ENCODE results near the gene PRUNE2.

GRCh38 chr9:76615177-76615603 lies 290.7 kb downstream of the PRUNE2 start:
- TF ChIP-seq AFF4 (CRISPR knock-in tag; IDR thresholded peaks at IDR 0.05) = no peak
- TF ChIP-seq CHD7 (IDR thresholded peaks at IDR 0.05; ENCODE audit: low read depth, low read length) = no peak
- TF ChIP-seq MTF1 (CRISPR knock-in tag; IDR thresholded peaks at IDR 0.05; ENCODE audit: borderline replicate concordance) = no peak
- no peak for TF ChIP-seq CHD2 (IDR thresholded peaks at IDR 0.05; ENCODE audit: low read depth, low read length)
- TF ChIP-seq SMAD3 (CRISPR knock-in tag; conservative IDR thresholded peaks at IDR 0.05) = no peak
- no peak for TF ChIP-seq POLR2AphosphoS5 (IDR thresholded peaks at IDR 0.05; ENCODE audit: control insufficient read depth, insufficient read depth, low read depth, low read length)
- TF ChIP-seq MAX (CRISPR knock-in tag; IDR thresholded peaks at IDR 0.05) = no peak
- no peak for TF ChIP-seq USF2 (CRISPR knock-in tag; IDR thresholded peaks at IDR 0.05)
- no peak for TF ChIP-seq ARNT (IDR thresholded peaks at IDR 0.05)
- TF ChIP-seq SMC3 (conservative IDR thresholded peaks at IDR 0.05; ENCODE audit: insufficient read depth, low read depth, low read length) = no peak
- no peak for TF ChIP-seq MAZ (CRISPR knock-in tag; conservative IDR thresholded peaks at IDR 0.05 in 1 of 2, IDR thresholded peaks at IDR 0.05 in 1 of 2)

All from K562 (cell line).